Measurements from ENCODE around the gene SF3B3.
"Not testable (repeated sequence)": the region's sequence is repeated elsewhere in the genome, so short reads cannot be mapped to it uniquely, and the experiment has no call there.

SF3B3 gene

GRCh38 chr16:70615945-70616344, 92.3 kb downstream of the SF3B3 start:
- DNase-seq (ENCODE audit: low read depth in 2 of 2), result no peak

GRCh38 chr16:70621864-70622263, 98.2 kb downstream of the SF3B3 start:
- DNase-seq (ENCODE audit: low read depth in 2 of 2), result not testable (repeated sequence)
